Activated T-cell treated with anti-CD3 and anti-CD28 coated beads for 4 hours (primary cell): ENCODE results near the gene EXOC4.
"Not testable (repeated sequence)": the region's sequence is repeated elsewhere in the genome, so short reads cannot be mapped to it uniquely, and the experiment has no call there.

ENCODE experiments used
- DNase-seq: peaks from one replicate; pipeline ENCODE4 v3.0.0-alpha.2; 2020

The EXOC4 gene

GRCh38 chr7:133319842-133320241 is 67.0 kb downstream of the EXOC4 start:
- no peak for DNase-seq

DNA sequence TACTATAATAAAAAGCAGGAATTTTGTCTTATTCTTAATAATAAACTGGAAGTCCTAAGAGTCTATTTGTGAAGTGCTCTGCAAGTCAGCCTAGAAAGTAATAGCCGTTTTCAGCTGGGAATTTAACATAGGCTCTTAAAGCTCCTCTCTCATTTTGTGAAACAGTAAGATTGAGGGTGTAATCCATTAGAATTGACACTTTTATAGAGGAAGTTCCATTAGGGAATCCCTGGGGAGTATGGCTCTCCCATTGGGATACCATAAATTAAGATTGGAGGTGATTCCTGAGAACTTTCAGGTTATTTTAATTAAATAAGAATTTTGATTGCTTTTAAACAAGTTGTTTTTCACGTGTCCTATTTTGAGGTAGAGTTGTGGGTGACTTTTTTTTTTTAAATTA is 68.0 kb downstream of the EXOC4 start:
- DNase-seq = no peak

- DNase-seq = not testable (repeated sequence)
Observed at GRCh38 chr7:133321366-133321765, 68.5 kb downstream of the EXOC4 start.

- not testable (repeated sequence) for DNase-seq
Observed at GRCh38 chr7:133326745-133327144, 73.9 kb downstream of the EXOC4 start.

DNA sequence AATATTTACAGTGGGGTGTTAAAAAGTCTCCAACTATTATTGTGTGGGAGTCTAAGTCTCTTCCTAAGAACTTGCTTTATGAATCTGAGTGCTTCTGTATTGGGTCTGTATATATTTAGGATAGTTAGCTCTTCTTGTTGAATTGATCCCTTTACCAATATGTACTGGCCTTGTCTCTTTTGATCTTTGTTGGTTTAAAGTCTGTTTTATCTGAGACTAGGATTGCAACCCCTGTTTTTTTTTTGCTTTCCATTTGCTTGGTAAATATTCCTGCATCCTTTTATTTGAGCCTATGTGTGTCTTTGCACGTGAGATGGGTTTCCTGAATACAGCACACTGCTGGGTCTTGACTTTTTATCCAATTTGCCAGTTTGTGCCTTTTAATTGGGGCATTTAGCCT is 75.1 kb downstream of the EXOC4 start:
- DNase-seq = not testable (repeated sequence)

DNA sequence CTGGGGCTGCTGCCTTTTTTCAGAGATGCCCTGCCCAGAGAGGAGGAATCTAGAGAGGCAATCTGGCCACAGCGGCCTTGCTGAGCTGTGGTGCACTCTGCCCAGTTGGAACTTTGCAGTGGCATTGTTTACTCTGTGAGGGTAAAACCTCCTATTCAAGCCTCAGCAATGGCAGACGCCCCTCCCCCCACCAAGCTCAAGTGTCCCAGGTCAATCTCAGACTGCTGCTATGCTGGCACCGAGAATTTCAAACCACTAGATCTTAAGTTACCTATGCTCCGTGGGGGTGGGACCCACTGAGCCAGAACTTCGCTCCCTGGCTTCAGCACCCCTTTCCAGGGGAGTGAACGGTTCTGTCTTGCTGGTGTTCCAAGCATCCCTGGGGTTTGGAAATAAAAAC is 77.2 kb downstream of the EXOC4 start:
- DNase-seq = no peak

DNA sequence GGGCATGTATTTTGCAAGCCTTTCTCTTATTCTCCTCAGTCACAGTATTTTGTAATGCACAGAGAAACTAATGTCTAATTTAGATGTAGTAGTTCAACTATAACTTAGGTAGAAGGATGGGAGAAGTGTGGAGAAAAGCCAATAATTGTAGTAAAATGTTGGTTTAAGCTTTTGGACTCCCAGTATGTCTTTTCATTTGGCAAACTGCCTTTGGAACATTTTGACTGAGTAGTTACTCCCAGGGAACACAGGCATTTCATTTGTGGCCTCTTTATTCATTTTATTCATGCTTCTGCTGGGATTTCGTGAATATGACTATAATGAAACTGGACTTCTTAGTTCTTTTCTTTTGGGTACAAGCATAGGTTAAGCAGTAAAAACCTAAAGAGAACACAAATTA is 79.0 kb downstream of the EXOC4 start:
- no peak for DNase-seq

DNA sequence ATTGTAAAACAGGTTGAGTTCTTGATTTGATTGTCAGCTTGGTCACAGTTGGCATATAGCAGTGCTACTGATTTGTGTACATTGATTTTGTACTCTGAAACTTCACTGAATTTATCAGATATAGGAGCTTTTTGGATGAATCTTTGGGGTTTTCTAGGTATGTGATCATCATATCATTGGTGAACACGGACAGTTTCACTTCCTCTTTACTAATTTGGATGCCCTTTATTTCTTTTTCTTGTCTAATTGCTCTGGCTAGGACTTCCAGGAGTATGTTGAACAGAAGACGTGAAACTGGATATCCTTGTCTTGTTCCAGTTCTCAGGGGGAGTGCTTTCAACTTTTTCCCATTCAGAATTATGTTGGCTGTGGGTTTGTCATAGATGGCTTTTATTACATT is 86.9 kb downstream of the EXOC4 start:
- no peak for DNase-seq

- DNase-seq = no peak
Observed at GRCh38 chr7:133344275-133344674, 91.4 kb downstream of the EXOC4 start.

DNA sequence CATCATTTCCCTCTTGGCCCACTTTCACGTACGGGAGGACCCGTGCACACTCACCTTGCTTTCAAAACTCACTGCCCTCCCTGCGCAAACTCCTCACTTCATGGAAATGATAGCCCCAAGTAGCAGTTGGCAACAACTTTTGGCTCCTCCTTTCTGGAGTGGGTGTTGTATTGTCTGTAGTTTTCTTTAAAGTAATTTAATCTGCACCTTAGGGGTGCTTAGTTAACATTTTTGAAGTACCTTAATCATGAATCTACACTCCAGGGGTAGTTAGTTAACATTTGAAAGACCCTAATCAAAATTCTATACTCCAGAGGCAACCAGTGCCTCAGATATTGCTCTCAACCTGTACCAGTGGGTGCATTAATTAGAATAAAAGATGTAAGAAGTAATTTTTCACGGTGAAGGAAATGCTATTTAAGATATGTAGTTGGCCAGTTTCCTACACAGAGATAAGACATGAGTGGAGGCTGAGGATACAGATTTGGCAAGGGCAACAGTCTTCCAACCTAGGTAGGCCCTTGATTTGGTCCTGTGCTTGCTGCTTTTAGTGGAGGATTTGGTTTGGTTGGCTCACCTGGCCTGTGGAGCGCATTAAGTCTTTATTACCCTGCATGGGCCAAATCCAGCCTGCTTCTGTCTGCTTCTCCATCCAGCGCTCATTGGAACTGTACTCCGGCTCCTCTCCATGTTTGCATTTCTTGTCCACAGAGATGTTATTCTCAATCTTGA is 93.0 kb downstream of the EXOC4 start:
- no peak for DNase-seq

- no peak for DNase-seq
Observed at GRCh38 chr7:133348250-133348649, 95.4 kb downstream of the EXOC4 start.

GRCh38 chr7:133349101-133349500 is 96.2 kb downstream of the EXOC4 start:
- DNase-seq = no peak

DNA sequence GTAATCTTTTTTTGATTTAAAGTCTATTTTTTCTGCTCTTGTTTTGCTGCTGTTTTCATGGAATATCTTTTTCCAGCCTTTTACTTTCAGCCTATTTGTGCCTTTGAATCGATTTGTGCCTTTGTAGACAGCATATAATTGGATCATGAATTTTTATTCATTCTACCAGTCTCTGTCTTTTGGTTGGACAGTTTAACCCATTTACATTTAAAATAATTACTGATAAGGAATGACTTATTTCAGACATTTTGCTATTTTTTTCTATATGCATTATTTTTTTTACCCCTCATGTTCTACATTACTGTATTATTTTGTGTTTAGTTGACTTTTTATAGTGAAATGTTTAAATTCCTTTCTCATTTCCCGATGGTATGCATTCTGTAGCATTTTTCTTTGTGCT is 99.6 kb downstream of the EXOC4 start:
- no peak for DNase-seq

DNA sequence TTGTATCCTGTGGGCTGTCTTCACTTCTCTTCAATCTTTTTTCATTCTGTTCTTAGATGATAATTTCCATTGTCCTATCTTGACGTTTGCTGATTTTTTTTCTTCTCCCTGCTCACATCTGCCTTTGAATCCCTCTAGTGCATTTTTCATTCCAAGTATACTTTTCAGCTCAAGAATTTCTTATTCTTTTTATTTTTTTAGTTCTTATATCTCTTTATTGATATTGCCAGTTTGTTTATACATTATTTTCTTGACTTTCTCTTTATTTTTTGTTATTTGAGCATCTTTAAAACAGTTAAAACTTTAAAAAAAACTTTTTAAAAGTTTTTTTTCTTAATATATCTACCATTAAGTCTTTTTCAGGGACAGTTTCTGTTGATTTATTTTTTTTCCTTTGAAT is 100.9 kb downstream of the EXOC4 start:
- DNase-seq = no peak

DNA sequence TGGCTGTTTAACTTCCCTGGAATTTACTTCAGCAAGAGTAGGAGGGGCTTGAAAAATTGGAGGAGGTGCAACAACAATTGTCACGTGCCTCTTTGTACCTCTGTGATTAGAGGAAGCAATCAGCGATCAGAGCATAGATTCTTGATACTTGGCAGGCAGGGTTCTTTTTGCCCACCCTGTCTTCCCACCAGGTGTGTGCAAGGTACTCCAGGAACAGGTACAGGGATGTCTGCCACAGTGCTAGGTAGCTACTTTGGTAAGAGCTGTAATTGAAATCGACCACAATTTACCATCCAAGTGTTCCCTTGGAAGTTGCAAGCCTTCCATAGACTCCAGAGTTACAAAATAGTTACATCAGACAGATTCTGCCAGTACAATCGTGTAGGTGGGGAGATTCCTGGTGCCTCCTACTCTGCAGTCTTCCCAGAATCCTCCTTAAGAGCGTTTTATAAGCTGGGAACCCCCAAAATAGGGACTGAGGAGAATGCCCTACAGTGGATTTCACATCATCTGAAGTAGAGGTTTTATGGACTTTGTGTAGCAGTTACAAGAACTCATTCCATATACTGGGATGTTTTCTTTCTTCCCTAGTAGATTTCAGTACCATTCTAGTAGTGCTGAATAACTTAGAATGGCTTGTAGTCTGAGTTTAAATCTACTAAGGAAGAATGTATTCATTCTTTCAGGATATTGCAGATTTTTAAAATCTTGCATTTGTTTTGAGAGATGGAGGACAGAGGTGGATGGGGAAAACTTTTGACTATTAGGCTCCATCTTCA is 101.9 kb downstream of the EXOC4 start:
- DNase-seq = no peak

DNA sequence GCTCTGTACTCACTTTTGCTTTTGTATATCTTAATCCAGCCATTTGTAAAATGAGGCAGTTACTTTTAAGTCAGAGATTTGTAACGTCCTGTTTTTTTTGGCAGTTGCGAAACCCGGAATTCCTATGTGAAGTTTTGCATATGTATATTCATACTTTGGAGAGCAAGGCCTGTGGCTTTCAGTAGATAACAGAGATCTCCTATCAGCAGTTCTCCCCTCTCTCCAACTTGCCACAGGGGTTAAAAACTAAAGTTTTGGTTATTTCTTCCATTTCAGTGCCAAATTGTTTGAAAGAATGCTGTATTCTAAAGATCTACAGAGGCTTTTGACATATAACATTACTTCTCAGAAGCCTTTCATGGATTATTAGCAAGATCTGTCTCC is 102.4 kb downstream of the EXOC4 start:
- DNase-seq = no peak

DNA sequence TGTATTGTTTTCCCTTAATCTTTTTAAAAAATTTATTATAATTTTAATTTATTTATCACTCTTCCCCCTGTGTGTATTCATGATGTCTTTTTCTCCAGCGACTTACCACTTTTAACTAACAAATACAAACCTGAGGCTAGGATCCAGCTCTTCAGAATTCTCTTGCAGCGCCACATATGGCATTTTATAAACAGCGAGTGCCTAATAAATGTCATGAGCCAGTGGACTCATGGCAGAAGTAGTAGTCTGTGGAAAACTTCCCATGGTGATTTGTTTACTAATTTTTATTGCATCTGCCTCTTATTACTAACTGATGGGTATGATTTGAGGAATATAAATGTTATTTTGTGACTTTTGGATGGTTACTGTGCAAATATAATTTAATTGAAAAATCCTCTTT is 102.9 kb downstream of the EXOC4 start:
- no peak for DNase-seq

GRCh38 chr7:133358708-133359107 is 105.8 kb downstream of the EXOC4 start:
- no peak for DNase-seq

GRCh38 chr7:133359449-133359848 is 106.6 kb downstream of the EXOC4 start:
- DNase-seq = no peak

GRCh38 chr7:133360201-133360600 is 107.3 kb downstream of the EXOC4 start:
- DNase-seq = no peak

- no peak for DNase-seq
Observed at GRCh38 chr7:133361806-133362205, 108.9 kb downstream of the EXOC4 start.

GRCh38 chr7:133364959-133365690 is 112.2 kb downstream of the EXOC4 start:
- DNase-seq = no peak

GRCh38 chr7:133365917-133366316 is 113.0 kb downstream of the EXOC4 start:
- no peak for DNase-seq

DNA sequence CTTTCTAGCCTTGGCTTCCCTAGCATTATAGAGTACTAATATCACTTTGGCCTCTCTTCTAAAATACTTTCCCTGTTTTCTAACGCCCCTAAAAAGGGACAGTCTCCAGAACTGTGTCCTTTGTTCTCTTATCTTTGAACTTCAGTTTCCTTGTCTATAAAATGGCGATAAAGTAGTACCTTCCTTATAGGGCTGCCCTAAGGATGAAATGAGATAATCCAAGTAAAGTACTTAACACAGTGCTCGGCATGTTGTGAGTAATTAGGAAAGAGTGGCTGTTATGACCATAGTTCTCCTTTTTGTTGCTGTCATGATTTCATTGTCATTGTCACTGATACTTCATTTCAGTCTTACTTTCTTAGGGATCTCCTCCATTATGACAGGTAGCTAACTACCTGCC is 114.7 kb downstream of the EXOC4 start:
- DNase-seq = no peak
